Progenitor cell of endocrine pancreas (in vitro differentiated cells): Measurements from ENCODE around the gene RALGPS2. TPM values are rescaled to one million over a fixed set of nuclear protein-coding genes. Genes with fewer than 3 reads are reported as not detected.
A peak's percentile ranks its signal among the peaks of the same experiment; 100 is the strongest.

Experiments used
- DNase-seq: peaks from one replicate; pipeline ENCODE4 v3.0.0; 2021; ENCODE audit warnings: low spot score; ENCODE audit not compliant: unreplicated experiment
- H3K27ac Mint-ChIP-seq: 2 replicates; pipeline ENCODE4 v1.8.0; 2021; ENCODE audit warnings: mild to moderate bottlenecking, moderate library complexity, mixed read lengths
- H3K27me3 Mint-ChIP-seq: 2 replicates; pipeline ENCODE4 v1.8.0; 2021; ENCODE audit warnings: mixed read lengths
- H3K36me3 Mint-ChIP-seq: 2 replicates; pipeline ENCODE4 v1.8.0; 2022; ENCODE audit warnings: mixed read lengths; ENCODE audit not compliant: insufficient read depth
- H3K4me1 Mint-ChIP-seq: 2 replicates; pipeline ENCODE4 v1.8.0; 2021; ENCODE audit warnings: low read depth, mixed read lengths
- H3K4me3 Mint-ChIP-seq: 2 replicates; pipeline ENCODE4 v1.8.0; 2021; ENCODE audit warnings: low read depth, mild to moderate bottlenecking, moderate library complexity, mixed read lengths
- H3K9me3 Mint-ChIP-seq: 2 replicates; pipeline ENCODE4 v1.8.0; 2021; ENCODE audit warnings: low read depth, mixed read lengths
- total RNA-seq: library from RNA; stranded (reverse); gene quantifications from 2 replicates; pipeline ENCODE4 v1.2.1, GENCODE V29; 2021
- TF ChIP-seq, protein P1 (sequence below): fragments of 200-600 bp; sonication (generic); IDR thresholded peaks from one replicate; pipeline ENCODE4 v1.5.0; 2021; ENCODE audit warnings: antibody characterized with exemption, mild to moderate bottlenecking; ENCODE audit not compliant: unreplicated experiment

The RALGPS2 gene
- total RNA-seq, 1 donor from 2014 or later = 58.9 TPM

DNA sequence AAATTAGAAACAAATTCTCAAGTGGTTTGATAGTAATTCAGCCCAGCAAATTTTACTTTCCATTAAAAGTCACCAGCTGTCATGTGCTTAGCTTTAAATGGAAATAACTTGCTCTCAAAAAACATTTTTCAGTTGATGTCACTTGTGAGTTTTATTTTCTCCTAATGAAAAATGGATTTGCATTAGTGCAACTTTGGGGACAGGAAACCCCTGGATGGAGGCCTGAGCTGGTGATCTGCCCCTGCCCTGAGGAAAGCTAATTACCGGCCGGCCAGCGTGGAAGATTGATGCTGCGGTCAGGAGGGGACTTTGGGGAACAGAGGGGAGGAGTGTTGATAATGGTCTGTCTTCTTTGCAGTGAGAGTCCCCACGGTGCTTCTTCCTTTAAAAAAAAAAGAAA lies 212.7 kb downstream of the RALGPS2 start:
- H3K4me1 Mint-ChIP-seq = peaks cover 2% of the 10 kb centered on the region
- H3K27me3 Mint-ChIP-seq = peaks cover 8% of the 10 kb centered on the region
- TF ChIP-seq, protein P1, sequence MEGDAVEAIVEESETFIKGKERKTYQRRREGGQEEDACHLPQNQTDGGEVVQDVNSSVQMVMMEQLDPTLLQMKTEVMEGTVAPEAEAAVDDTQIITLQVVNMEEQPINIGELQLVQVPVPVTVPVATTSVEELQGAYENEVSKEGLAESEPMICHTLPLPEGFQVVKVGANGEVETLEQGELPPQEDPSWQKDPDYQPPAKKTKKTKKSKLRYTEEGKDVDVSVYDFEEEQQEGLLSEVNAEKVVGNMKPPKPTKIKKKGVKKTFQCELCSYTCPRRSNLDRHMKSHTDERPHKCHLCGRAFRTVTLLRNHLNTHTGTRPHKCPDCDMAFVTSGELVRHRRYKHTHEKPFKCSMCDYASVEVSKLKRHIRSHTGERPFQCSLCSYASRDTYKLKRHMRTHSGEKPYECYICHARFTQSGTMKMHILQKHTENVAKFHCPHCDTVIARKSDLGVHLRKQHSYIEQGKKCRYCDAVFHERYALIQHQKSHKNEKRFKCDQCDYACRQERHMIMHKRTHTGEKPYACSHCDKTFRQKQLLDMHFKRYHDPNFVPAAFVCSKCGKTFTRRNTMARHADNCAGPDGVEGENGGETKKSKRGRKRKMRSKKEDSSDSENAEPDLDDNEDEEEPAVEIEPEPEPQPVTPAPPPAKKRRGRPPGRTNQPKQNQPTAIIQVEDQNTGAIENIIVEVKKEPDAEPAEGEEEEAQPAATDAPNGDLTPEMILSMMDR = no peak
- no peak overlapping the region for H3K27ac Mint-ChIP-seq
- H3K36me3 Mint-ChIP-seq = no peaks in the 10 kb centered on the region
- H3K9me3 Mint-ChIP-seq = no peaks in the 10 kb centered on the region
- no peak overlapping the region for H3K4me3 Mint-ChIP-seq
- DNase-seq = no peak

DNA sequence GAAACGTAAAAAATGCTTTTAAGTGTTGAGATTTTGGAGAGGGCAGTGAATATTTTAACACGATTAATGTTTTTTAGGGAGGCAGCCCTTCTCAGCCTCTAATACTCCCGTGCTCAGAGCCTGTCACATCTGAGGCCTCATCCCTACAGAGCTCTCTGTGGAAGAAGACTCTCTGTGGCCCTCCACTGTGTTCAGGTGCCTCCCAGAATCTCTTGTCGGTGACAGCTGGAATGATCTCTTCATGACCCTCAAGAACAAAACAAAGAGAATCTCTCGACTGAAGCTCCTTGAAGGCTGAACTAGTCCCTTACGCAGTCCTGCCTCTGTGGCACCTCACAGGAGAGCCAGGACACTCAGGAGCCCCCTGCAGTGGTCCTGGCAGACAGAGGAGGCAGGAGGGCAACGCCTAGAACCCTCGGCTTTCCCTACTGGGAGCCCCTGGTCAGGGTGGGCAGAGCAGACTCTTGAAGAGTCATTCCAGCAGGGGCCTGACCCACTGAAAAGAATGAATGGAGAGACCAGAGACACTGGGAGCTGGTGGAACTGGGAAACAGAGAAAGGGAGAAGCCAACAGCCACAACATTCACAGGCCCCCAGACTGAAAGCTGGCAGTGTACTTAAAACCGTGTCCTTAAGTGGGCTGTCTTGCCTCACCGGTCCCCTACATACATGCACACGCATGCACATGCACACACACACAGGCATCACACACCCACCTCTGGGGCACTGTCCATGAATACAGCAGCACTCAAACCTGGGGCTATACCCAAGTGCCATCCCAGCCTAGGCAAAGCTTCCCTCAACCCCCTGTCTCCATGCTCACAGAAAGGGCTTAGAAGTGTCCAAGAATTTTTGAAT lies 213.3 kb downstream of the RALGPS2 start:
- Mint-ChIP-seq H3K4me1 (peaks cover 2% of the 10 kb centered on the region), H3K9me3 (no peaks in the 10 kb centered on the region), H3K4me3 (no peak overlapping the region), H3K36me3 (no peaks in the 10 kb centered on the region), H3K27ac (peak overlapping the region; percentile 53), H3K27me3 (peaks cover 9% of the 10 kb centered on the region)
- TF ChIP-seq, protein P1 = no peak
- no peak for DNase-seq

DNA sequence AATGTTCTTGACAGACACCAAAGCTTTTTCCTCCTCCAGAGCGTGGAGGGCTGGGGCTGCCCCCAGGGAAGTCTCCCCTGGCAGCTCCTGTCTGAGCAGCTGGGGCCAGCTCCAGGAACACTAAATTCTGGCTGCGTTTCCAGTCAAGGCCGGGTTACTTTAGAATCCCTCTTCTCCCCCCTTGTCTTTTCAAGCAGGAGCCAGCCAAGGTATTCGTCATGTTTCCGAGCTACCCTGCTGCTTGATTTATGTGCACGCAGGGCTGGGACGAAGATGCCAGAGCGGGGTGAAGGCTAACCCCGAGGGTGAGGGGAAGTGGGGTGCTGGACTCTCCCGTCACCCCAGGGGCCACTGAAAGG lies 213.9 kb downstream of the RALGPS2 start:
- H3K4me1 Mint-ChIP-seq = peaks cover 2% of the 10 kb centered on the region
- no peak overlapping the region for H3K27ac Mint-ChIP-seq

DNA sequence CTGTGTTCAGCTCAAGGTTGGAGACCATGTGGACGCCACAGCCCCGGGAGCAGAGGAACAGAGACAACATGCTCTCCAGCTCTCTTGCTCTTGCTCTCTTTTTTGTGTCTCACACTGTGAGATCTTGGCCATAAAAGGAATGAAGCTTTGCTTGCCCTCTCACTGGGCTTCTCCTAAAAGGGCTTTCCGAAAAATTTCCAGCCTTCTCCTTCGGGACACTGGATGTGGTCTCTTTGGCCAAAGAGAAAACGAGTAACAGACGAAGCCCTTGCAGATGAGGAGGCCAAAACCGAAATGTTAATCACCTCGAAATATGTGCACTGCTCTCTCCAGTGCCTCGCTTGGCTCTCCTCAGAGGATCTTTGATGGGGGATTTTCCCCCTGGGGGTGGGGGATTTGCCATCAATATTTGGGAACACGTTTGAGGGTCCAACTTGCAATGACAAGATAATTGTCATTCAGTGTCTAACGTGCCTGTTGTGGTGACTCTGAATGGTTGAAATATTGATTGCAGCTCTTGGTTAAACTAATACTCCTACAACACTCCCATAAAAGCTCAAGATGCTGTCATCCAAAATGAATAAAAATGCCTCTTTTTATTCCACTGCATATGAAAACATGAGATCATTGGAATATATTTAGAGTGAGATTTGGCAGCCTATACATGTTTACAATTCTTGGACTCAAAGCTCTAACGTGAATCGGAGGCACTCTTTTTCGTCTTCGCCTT lies 214.5 kb downstream of the RALGPS2 start:
- Mint-ChIP-seq H3K27ac (no peak overlapping the region), H3K9me3 (no peaks in the 10 kb centered on the region), H3K4me1 (peaks cover 2% of the 10 kb centered on the region), H3K36me3 (no peaks in the 10 kb centered on the region), H3K27me3 (peaks cover 9% of the 10 kb centered on the region), H3K4me3 (no peak overlapping the region)
- DNase-seq = no peak
- TF ChIP-seq, protein P1 = no peak

More for the DNA sequence above, 213.9 kb downstream of the RALGPS2 start:
- Mint-ChIP-seq H3K4me3 (no peak overlapping the region), H3K9me3 (no peaks in the 10 kb centered on the region), H3K27me3 (peaks cover 9% of the 10 kb centered on the region), H3K36me3 (no peaks in the 10 kb centered on the region)
- no peak for DNase-seq
- TF ChIP-seq, protein P1 = no peak

DNA sequence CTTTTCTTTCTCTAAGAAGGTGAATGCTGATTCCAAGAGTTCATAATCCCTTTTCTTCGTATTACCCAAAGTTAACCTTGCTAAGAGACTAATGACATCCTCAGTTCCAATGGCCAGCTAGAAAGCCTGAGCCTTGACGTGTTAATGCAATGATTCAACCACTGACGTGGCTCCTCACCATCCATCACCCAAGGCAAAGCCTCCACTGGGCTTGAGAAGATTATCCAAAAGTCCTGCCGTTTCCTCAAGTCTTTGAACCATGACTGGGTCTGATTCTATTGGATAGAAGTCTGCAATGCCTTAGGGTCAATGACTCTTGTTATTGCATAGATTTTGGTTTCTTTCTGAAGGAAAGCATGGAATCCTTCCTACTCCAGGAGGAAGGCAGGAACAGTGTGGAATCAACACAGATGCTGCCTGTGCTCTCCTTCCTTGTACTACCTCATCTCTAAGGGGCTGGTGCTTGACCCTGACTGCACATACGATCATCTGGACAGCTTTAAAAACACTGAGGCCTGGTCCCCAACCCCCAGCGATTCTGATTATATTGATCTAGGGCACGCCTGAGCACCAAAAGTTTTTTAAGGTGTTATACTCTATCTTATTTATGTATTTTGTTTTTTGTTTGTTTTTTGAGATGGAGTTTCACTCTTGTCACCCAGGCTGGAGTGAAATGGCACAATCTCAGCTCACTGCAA lies 215.2 kb downstream of the RALGPS2 start:
- H3K27ac Mint-ChIP-seq = no peak overlapping the region
- peaks cover 12% of the 10 kb centered on the region for H3K27me3 Mint-ChIP-seq
- H3K4me3 Mint-ChIP-seq = no peak overlapping the region
- peaks cover 2% of the 10 kb centered on the region for H3K4me1 Mint-ChIP-seq
- DNase-seq = no peak
- H3K36me3 Mint-ChIP-seq = no peaks in the 10 kb centered on the region
- TF ChIP-seq, protein P1 = no peak
- H3K9me3 Mint-ChIP-seq = no peaks in the 10 kb centered on the region
